HS-5 (cell line): Measurements from ENCODE around the gene CNBD2.
"Not testable (repeated sequence)": the region's sequence is repeated elsewhere in the genome, so short reads cannot be mapped to it uniquely, and the experiment has no call there.

ENCODE experiments used
- DNase-seq: peaks from one replicate; pipeline ENCODE4 v3.0.0-alpha.2; 2012; ENCODE audit warnings: low read depth

CNBD2 gene

DNA sequence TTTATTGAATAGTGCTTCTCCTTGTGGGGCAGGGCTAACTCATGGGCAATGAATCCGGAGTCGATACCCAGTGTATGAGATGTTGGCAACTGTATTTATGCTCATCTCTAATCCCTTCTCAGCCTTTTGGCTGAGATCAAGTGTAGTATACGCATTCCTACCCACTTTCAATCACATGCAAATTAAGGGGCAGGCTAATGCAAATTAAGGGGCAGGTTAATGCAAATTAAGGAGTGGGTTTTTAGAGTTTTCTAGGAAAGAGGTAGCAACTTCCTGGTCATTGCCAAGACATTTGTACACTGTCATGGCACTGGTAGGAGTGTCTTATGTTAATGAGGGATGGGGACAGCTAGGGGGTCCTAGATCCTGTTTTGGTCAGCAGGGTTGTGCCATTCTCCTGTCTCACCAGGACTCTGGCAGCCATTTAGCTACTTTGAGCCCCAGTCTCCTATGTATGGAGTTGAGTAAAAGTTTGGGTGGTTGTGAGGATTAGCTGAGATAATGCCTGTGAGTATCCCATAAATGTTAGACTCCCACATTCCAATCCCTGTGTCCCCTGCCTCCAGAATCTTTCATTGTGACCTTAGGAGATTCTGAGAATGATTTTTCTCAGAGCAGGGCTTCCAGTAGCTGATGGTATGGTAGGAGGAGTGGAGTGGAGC is at the start of gene CNBD2:
TSS of gene CNBD2 (plus strand) at position 612 of the 662 bp plus-strand sequence. CDS start 173 bp downstream, outside the sequence.
- DNase-seq = no peak

DNA sequence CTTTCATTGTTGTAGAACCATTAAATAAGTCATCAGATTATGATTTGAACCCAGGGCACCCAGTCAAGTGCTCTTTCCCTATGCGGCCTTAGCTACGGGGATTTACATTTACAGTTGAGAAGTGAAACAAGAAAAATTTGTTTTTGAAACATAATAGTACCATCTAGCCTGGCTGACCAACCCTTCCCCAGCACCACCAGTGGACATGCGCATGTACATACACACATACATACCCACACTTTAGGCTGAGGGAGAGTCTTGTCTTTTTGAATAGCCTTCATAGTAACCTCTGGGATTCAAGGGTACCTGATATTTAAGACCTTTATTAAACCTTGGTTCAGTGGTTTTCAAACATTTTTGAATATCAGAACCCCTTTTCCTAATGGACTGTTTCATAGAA is 47.9 kb upstream of the CNBD2 start:
- no peak for DNase-seq

- DNase-seq = no peak
Measured at GRCh38 chr20:35929301-35929700, 39.1 kb upstream of the CNBD2 start.

DNA sequence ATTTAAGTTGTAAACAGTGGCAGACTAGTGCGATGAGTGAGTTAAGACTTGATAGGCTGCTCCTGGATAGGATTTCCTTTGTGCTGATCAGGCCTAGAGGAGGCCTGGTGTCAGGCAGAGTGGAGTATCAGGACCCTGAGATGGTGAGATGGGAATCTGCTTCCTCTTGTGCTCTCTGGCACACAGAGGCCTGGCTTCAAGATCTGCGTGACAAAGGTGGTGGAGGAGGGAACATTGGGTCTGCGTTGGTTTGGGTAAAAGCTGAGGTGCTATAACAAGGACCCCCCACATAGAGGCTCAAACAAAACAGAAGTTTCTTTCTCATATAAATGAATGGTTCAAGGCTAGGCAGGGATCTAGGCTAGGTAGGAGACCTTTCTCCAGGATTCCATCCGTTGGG is 34.3 kb upstream of the CNBD2 start:
- DNase-seq = no peak

DNA sequence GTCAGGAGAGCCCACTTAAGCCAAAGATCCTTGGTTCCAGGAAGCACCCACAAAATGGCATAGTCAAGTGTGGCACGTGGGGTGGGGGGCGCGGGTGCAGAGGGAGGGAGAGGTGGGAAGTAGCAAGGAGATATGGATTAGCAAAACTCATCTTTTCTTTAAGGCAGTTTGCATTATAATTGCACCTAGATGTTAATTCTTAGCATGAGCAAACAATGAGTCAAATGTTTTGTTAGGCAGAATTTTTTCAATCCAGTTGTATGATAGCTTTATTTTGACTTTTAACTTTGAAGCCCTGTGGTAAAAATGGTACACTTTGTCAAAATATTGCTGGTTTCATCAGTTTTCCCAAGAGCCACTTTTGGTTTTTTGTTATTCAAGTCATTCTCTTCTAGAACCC is 29.1 kb upstream of the CNBD2 start:
- DNase-seq = no peak

GRCh38 chr20:35941620-35942019 is 26.8 kb upstream of the CNBD2 start:
- no peak for DNase-seq

- DNase-seq = no peak
Measured at GRCh38 chr20:35942243-35942642, 26.1 kb upstream of the CNBD2 start.

DNA sequence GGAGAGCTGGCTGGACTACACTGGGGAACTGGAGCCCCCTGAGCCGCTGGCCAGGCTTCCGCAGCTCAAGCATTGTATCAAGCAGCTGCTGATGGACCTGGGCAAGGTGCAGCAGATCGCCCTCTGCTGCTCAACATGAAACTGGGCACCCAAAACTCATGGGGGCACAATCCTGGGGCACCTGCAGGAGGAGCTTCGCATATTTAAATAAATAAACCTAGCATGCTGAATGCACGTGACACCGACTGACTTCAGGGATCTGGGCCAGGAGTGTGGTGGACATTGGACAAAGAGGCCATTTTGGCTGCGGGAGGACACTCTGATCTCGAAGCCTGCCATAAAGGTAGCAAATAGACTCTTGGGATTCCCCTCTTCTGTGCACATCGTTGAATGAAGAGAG is 20.9 kb upstream of the CNBD2 start:
- DNase-seq = no peak

GRCh38 chr20:35947907-35948306 is 20.5 kb upstream of the CNBD2 start:
- no peak for DNase-seq

- no peak for DNase-seq
Measured at GRCh38 chr20:35950093-35950492, 18.3 kb upstream of the CNBD2 start.

DNA sequence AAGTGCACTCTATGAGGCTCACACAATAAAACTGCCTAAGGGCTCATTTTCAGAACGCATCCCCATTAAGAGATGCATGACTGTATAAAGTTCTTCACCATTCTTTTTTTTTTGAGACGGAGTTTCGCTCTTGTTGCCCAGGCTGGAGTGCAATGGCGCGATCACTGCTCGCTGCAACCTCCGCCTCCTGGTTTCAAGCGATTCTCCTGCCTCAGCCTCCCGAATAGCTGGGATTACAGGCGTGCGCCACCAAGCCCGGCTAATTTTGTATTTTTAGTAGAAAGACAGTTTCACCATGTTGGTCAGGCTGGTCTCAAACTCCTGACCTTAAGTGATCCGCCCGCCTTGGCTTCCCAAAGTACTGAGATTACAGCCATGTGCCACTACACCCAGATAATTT is 16.3 kb upstream of the CNBD2 start:
- DNase-seq = not testable (repeated sequence)

DNA sequence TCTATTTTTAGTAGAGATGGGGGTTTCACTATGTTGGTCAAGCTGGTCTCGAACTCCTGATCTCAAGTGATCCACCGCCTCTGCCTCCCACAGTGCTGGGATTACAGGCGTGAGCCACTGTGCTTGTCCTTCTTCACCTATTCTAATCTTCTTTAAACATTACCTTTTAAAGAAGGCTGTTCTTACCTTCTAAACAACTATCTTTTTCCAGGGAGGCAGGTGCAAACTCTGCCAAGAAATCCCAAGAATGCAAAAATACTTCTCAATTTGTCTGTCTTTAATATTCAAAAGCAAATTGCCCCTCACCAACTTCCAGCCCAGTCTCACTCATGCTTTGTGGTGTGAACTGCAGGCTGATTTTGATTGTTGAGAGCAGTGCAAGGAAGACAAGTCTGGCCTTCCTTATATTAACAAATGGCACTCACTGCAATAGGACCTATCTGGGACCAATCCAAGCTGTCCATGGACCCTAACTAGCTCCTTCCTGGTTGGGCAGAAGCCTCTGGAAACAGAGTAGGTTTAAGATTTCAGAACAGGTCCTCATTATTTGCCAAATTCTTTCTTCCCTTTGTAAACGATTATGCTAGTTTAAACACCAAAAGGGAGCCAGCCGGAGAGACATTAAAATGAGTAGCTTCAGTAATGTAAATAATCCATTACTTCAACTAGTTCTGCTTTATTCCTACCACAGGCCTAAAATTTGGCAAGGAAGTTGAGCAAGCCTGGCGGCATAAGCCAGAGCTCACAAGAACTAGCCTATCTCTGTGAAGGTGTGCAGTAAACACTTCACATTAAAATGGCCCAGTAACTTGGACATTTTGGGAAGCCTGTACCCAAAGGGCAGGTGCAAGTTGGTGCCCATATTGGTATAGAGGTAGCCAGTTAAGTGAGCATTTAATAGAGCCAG is 15.7 kb upstream of the CNBD2 start:
- peak; percentile 9 for DNase-seq

DNA sequence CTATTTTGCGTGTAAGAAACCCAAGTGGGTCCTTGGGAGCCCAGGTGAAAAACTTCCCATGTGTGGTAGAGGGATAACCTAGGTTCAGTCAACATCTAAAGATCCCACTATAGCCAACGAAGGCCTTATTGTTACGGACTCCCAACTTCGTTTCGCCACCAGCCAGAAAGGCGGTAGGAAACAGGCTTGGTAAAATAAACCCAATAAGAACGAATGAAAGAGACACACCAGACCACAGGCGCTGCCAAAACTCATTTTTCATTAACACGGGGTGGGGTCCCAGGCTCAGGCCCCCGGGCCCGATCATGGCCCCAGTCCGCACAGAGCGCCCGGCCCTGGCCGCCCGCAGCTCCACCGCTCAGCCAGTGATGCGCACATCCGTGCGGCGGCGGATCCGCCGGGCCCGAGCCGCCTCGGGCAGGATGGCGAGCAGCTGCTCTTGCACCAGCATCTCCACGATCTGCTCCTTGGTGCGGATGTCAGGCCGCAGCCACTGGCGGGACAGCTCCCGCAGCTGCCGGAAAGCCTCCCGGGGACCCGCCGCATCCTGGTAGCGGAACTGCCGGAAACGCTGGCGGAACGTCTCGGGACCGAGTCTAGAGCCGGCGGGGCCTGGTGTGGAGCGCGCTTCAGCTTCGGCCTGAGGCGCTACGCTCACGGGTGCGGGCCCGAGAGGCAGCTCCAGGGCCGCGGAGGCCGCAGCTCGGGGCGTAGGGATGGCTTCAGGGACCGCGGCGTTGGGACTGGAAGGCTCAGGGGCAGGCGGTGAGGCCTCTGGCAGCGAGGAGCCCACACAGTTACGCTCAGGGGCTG is 14.8 kb upstream of the CNBD2 start:
- no peak for DNase-seq

- DNase-seq = peak; percentile 95
Measured at GRCh38 chr20:35954200-35954906, 14.0 kb upstream of the CNBD2 start, which contains the start of gene SCAND1. Gene SCAND1 (minus strand): TSS chr20:35954502. CDS start chr20:35954284, 218 bp downstream.

DNA sequence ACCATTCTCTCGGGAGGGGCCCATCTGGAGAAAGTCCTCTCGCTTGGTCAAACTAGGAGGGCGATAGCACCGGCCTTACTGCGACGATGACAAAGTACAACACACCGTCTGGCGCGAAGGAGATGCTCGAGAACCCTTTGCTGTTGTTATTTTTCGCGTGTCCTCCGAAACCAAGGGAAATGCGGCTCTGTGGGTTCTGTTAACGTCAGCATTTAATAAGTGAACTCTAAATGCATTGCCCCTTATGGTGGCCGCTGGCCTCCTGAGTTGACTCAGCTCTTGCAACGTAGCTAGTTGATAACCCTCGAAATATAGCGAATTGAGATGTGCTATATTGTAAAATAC is 13.5 kb upstream of the CNBD2 start:
- DNase-seq = peak; percentile 19

- DNase-seq = no peak
Measured at GRCh38 chr20:35956616-35957015, 11.8 kb upstream of the CNBD2 start.

- DNase-seq = not testable (repeated sequence)
Measured at GRCh38 chr20:35959291-35959690, 9.1 kb upstream of the CNBD2 start.

- DNase-seq = no peak
Measured at GRCh38 chr20:35963878-35964277, 4.5 kb upstream of the CNBD2 start.

DNA sequence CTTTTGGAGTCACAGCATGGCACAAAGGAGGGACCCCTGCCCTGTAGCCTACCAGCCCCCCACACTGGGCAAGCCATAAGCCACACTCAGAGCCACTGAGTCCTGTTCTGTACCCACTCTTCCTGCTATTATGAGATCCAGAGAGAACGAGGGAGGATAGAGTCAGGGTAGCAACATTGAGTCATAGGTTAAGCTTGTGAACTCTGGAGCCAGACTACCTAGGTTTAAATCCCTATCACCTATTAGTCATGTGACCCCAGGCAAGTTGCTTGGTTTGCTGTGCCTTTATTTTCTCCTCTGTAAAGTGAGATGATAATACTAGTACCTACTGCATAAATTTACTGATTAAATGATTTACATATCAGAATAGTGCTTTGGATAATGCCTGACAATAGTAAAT is 540 bp downstream of the CNBD2 start:
- DNase-seq = no peak

DNA sequence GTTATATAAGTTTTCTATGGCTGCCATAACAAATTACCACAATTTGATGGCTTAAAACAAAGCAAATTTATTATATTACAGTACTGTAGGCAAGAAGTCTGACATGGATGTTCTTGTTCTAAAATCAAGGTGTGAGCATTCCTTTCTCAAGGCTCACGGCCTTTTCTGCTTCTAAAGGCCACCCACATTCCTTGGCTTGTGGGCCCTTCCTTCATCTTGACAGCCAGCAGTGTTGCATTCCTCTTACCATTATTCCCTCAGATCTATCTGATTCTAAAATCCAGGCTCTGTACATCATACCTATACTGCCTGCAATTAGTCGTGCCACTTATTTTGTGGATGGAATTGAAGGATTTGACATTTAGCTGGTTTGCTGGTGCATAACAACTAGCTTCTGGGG is 3.6 kb downstream of the CNBD2 start:
- no peak for DNase-seq

DNA sequence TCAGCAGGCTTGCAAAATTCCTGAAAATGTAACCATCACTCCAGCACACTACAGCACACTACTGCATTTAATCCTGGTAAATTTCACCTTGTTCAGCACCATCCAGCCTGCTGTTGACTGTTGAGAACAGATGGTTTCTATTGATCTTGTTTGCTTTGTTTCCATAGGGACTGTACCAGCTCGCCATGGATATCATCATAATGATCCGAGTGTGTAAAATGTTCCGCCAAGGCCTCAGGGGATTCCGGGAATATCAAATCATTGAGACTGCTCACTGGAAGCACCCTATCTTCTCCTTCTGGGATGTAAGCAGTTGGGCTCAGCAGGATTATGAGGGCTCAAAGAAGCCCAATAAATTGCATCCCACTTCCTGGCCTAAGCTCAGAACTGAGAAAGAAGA is 4.1 kb downstream of the CNBD2 start:
- no peak for DNase-seq

- no peak for DNase-seq
Measured at GRCh38 chr20:35974256-35974655, 5.9 kb downstream of the CNBD2 start.
